Stromal cell of bone marrow (primary cell): ENCODE data around the gene ZCCHC4.

Experiments used
- DNase-seq: peaks from one replicate; pipeline ENCODE4 v3.0.0-alpha.2; 2012; ENCODE audit warnings: low read depth

Gene ZCCHC4

GRCh38 chr4:25377572-25378436 lies 65.2 kb downstream of the ZCCHC4 start:
- DNase-seq, result no peak

DNA sequence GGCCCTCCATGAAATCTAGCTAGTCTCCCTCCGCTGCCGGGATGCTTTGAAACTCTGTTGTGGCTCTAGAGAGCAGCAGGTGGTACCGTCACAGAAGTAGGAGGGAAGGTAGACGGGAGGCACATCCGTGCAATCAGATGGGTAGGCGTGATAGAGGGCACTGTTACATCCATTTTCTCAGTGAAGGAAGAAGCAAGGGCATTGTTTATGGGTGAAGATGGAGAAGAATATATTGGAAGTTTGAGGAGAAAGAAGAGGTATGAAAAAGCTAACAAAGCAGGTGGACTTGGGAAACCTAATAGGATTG lies 65.8 kb downstream of the ZCCHC4 start:
- DNase-seq, result no peak

- DNase-seq, result no peak
Measured at GRCh38 chr4:25379591-25379990, 67.0 kb downstream of the ZCCHC4 start.

GRCh38 chr4:25383647-25384046 lies 71.1 kb downstream of the ZCCHC4 start:
- DNase-seq, result no peak

GRCh38 chr4:25386926-25387325 lies 74.4 kb downstream of the ZCCHC4 start:
- no peak for DNase-seq

GRCh38 chr4:25397305-25397704 lies 84.7 kb downstream of the ZCCHC4 start:
- no peak for DNase-seq

DNA sequence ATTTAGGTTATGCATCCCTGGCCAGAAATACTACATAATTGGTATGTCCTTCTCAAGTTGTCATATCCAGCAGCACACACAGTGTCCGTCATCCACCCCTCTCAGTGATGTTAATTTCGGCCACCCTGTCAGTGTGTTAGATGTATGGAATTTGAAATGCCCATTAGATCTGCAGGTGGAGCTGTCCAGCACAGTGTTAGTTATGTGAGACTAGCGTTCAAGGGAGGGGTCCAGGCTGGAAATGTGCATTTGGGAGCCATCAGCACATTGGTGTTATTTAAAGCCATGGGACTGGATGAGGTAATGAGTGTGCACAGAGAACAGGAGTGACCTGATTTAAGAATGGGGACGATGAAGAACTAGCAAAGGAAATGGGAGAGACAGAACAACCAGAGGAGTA lies 86.9 kb downstream of the ZCCHC4 start:
- DNase-seq, result no peak

- DNase-seq, result no peak
Measured at GRCh38 chr4:25401066-25401465, 88.5 kb downstream of the ZCCHC4 start.

- peak; percentile 26 for DNase-seq
Measured at GRCh38 chr4:25402521-25402920, 89.9 kb downstream of the ZCCHC4 start.

GRCh38 chr4:25403699-25404098 lies 91.1 kb downstream of the ZCCHC4 start:
- DNase-seq, result no peak

- DNase-seq, result no peak
Measured at GRCh38 chr4:25405453-25405852, 92.9 kb downstream of the ZCCHC4 start.

- DNase-seq, result peak; percentile 52
Measured at GRCh38 chr4:25406081-25406692, 93.6 kb downstream of the ZCCHC4 start.

DNA sequence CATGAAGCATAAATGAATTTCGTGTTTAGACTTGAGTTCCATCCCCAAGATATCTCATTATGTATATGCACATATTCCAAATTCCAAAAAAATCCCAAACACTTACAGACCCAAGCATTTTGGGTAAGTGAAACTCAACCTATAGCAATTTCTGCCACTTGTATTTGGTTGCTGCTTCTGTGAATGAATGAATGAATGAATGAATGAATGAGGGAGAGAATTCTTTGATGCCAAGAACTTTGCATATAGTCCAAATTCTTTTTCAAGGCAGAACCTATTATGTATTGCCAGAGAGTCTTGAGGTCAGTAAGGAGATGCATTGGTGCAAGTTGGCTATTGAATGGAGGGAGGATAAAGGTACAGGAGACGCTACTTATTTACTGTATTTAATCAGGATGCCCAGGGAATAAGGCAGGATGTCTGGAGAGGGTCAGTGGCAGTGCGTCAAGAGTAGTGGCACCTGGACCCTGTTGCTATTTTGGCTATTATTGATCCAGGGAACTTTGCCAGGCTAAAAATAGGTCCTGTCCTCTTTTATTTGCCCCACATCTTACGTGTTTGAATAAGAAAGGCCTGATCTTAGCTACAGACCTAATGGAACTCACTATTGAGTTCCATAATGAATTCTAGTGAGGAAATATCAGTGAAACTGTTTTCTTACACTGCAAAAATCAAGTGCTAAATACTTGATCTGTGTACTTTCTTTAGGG lies 98.4 kb downstream of the ZCCHC4 start:
- no peak for DNase-seq

DNA sequence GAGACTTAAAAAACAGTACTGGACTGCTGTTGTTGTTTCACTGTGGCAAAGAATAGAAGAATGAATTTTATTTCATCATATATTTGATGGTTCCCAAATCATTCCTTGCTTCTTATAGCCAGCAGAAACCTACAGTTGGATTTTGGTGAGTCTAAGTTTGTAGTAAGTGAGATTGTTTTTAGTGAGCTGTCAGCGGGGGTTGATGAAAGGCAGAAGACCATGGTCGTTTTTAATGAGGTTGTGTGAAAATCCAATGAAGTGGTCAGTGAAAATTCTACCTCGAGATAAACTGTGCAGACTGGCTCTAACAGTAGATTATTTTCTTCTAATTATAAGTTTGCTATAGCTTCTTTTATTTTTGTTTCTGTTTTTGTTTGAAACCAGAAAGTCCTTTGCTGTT lies 100.7 kb downstream of the ZCCHC4 start:
- DNase-seq, result no peak

DNA sequence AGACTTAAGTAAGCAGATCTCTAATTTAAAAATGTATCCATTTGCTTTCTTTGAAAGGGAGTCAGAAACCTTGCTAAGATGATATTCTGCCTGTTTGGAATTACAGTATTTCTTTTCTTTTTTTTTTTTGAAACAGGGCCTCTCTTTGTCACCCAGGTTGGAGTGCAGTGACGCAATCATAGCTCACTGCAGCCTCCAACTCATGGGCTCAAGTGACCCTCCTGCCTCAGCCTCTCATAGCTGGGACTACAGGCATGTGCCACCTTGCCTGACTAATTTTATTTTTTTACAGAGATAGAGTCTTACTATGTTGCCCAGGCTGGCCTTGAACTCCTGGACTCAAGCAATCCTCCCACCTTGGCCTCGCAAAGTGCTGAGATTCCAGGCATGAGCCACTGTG lies 104.4 kb downstream of the ZCCHC4 start:
- DNase-seq, result no peak
